A673 (cell line): ENCODE measurements around the gene TPD52L3. TPM values are rescaled to one million over a fixed set of nuclear protein-coding genes. Genes with fewer than 3 reads are reported as not detected.

Experiments
- BruUV-seq: library from RNA; stranded (reverse); fragments of 400-500 nt; replicated peaks from 2 replicates; lab custom pipeline; 2021; lab: Mats Ljungman, UMichigan
- CTCF ChIA-PET: fragments of 300-600 bp; sonication (Branson Sonifier 250); formaldehyde crosslinking; loops from one replicate; lab custom pipeline; 2022; ENCODE audit warnings: antibody characterized with exemption; lab: Charles Lee
- POLR2A ChIA-PET: fragments of 300-600 bp; sonication (Branson Sonifier 250); formaldehyde crosslinking; loops from one replicate; lab custom pipeline; 2022; ENCODE audit warnings: antibody characterized with exemption; ENCODE audit not compliant: low non-redundant PET; lab: Charles Lee
- DNase-seq: peaks from one replicate; pipeline ENCODE4 v3.0.0-alpha.2; 2015; ENCODE audit warnings: low spot score
- H3K27ac ChIP-seq: fragments of 200-600 bp; sonication (generic); 2 replicates; pipeline ENCODE4 v1.5.1; 2016; ENCODE audit warnings: mixed run types, low read depth, mild to moderate bottlenecking, mixed read lengths, antibody characterized with exemption, low read length; ENCODE audit not compliant: poor library complexity, severe bottlenecking
- H3K27me3 ChIP-seq: fragments of 200-600 bp; sonication (generic); replicated peaks from 2 replicates; pipeline ENCODE4 v1.6.1; 2017; ENCODE audit warnings: mixed run types, low read depth, mild to moderate bottlenecking, mixed read lengths, antibody characterized with exemption, low read length; ENCODE audit not compliant: insufficient read depth, poor library complexity
- H3K36me3 ChIP-seq: fragments of 200-600 bp; sonication (generic); 2 replicates; pipeline ENCODE4 v1.6.1; 2016; ENCODE audit warnings: mixed run types, mild to moderate bottlenecking, mixed read lengths, antibody characterized with exemption, low read length; ENCODE audit not compliant: insufficient read depth, poor library complexity, severe bottlenecking
- H3K4me1 ChIP-seq: fragments of 200-600 bp; sonication (generic); 2 replicates; pipeline ENCODE4 v1.6.1; 2017; ENCODE audit warnings: mixed run types, mild to moderate bottlenecking, mixed read lengths, antibody characterized with exemption, low read length; ENCODE audit not compliant: insufficient read depth, poor library complexity, severe bottlenecking
- H3K4me3 ChIP-seq: fragments of 200-600 bp; sonication (generic); 2 replicates; pipeline ENCODE4 v1.5.1; 2016; ENCODE audit warnings: low read depth, mixed run types, mild to moderate bottlenecking, mixed read lengths, low read length; ENCODE audit not compliant: poor library complexity, severe bottlenecking
- H3K9me3 ChIP-seq: fragments of 200-600 bp; sonication (generic); 2 replicates; pipeline ENCODE4 v1.6.1; 2016; ENCODE audit warnings: mixed run types, low read depth, mild to moderate bottlenecking, mixed read lengths, antibody characterized with exemption, low read length; ENCODE audit not compliant: poor library complexity, severe bottlenecking
- CTCF ChIP-seq: fragments of 300-800, 200-600 bp; sonication (generic); conservative IDR thresholded peaks from 2 replicates; pipeline ENCODE4 v1.5.1; 2017; ENCODE audit warnings: low read depth, mild to moderate bottlenecking, antibody characterized with exemption, low read length, moderate library complexity, mixed read lengths
- EZH2 ChIP-seq: fragments of 200-600 bp; sonication (generic); IDR thresholded peaks from 2 replicates; pipeline ENCODE4 v1.6.1; 2017; ENCODE audit warnings: borderline replicate concordance, low read depth, mild to moderate bottlenecking, mixed read lengths, antibody characterized with exemption, low read length; ENCODE audit not compliant: poor library complexity, severe bottlenecking
- intact Hi-C: fragments of 100-400 bp; cut with micrococcal nuclease; formaldehyde crosslinking; loops from one replicate; pipeline ENCODE4 v1.10.0; 2022; ENCODE audit not compliant: unreplicated experiment
- total RNA-seq: library from RNA; stranded (reverse); gene quantifications from 2 replicates; pipeline ENCODE4 v1.2.3, GENCODE V29; 2021

Gene TPD52L3
- total RNA-seq, 1 experiment from 2014 or later = not detected

- intact Hi-C loops = no loop called here
- CTCF ChIA-PET = no interaction called here
Observed at GRCh38 chr9:6330958-6331634, 2.9 kb downstream of the TPD52L3 start.

GRCh38 chr9:6334305-6334704 is 6.1 kb downstream of the TPD52L3 start:
- H3K36me3 ChIP-seq = no peaks in the 10 kb centered on the region
- no peak overlapping the region for H3K4me3 ChIP-seq
- no peaks in the 10 kb centered on the region for H3K27me3 ChIP-seq
- intact Hi-C loops = no loop called here
- TF ChIP-seq EZH2 (no peak), CTCF (no peak)
- H3K27ac ChIP-seq = no peak overlapping the region
- CTCF ChIA-PET = no interaction called here
- H3K9me3 ChIP-seq = peaks cover 10% of the 10 kb centered on the region
- DNase-seq = no peak
- BruUV-seq = no TSS peak
- no peaks in the 10 kb centered on the region for H3K4me1 ChIP-seq
- POLR2A ChIA-PET = no interaction called here

More at GRCh38 chr9:6330958-6331634, 2.9 kb downstream of the TPD52L3 start:
- no peaks in the 10 kb centered on the region for H3K36me3 ChIP-seq
- no TSS peak for BruUV-seq
- POLR2A ChIA-PET = no interaction called here
- no peak overlapping the region for H3K4me3 ChIP-seq
- H3K4me1 ChIP-seq = no peaks in the 10 kb centered on the region
- TF ChIP-seq CTCF = no peak
- no peak for TF ChIP-seq EZH2
- H3K27ac ChIP-seq = no peak overlapping the region
- DNase-seq = no peak
- peaks cover 3% of the 10 kb centered on the region for H3K27me3 ChIP-seq
- H3K9me3 ChIP-seq = peaks cover 10% of the 10 kb centered on the region

GRCh38 chr9:6348766-6349165 is 20.6 kb downstream of the TPD52L3 start:
- intact Hi-C loops = no loop called here
- Histone ChIP-seq H3K4me1 (no peaks in the 10 kb centered on the region), H3K27ac (no peak overlapping the region), H3K27me3 (peaks cover 33% of the 10 kb centered on the region), H3K36me3 (no peaks in the 10 kb centered on the region), H3K9me3 (no peaks in the 10 kb centered on the region), H3K4me3 (no peak overlapping the region)
- ChIA-PET POLR2A (no interaction called here), CTCF (no interaction called here)
- TF ChIP-seq CTCF (no peak), EZH2 (no peak)
- BruUV-seq = no TSS peak
- no peak for DNase-seq
